Measurements from ENCODE around the gene CNOT6L.

The CNOT6L gene

GRCh38 chr4:77800483-77801259 lies 18.5 kb downstream of the CNOT6L start:
- Histone ChIP-seq H3K79me2 (ENCODE audit: control insufficient read depth, insufficient read depth, low read length, unreplicated experiment) (peaks cover 40% of the 10 kb centered on the region), H3K4me1 (ENCODE audit: control insufficient read depth, insufficient read depth, low read length, unreplicated experiment) (peaks cover 18% of the 10 kb centered on the region), H3K27ac (ENCODE audit: low read depth, low read length) (no peak overlapping the region), H3K36me3 (ENCODE audit: insufficient read depth, low read length) (no peaks in the 10 kb centered on the region), H2AFZ (ENCODE audit: low read length, unreplicated experiment) (no peak overlapping the region), H3K4me3 (ENCODE audit: low read depth, low read length) (no peak overlapping the region), H3K27me3 (ENCODE audit: insufficient read depth, low read length) (no peaks in the 10 kb centered on the region)

- H3K4me3 ChIP-seq (ENCODE audit: low read depth, low read length), result no peak overlapping the region
- H3K27me3 ChIP-seq (ENCODE audit: insufficient read depth, low read length), result no peaks in the 10 kb centered on the region
- H3K36me3 ChIP-seq (ENCODE audit: insufficient read depth, low read length), result no peaks in the 10 kb centered on the region
- peaks cover 18% of the 10 kb centered on the region for H3K4me1 ChIP-seq (ENCODE audit: control insufficient read depth, insufficient read depth, low read length, unreplicated experiment)
- H3K27ac ChIP-seq (ENCODE audit: low read depth, low read length), result no peak overlapping the region
- peaks cover 38% of the 10 kb centered on the region for H3K79me2 ChIP-seq (ENCODE audit: control insufficient read depth, insufficient read depth, low read length, unreplicated experiment)
- no peak overlapping the region for H2AFZ ChIP-seq (ENCODE audit: low read length, unreplicated experiment)
Observed at GRCh38 chr4:77800077-77800476, 19.1 kb downstream of the CNOT6L start.

- Histone ChIP-seq H3K4me3 (ENCODE audit: low read depth, low read length) (no peak overlapping the region), H3K27ac (ENCODE audit: low read depth, low read length) (no peak overlapping the region), H3K27me3 (ENCODE audit: insufficient read depth, low read length) (no peaks in the 10 kb centered on the region), H3K4me1 (ENCODE audit: control insufficient read depth, insufficient read depth, low read length, unreplicated experiment) (peaks cover 15% of the 10 kb centered on the region), H3K36me3 (ENCODE audit: insufficient read depth, low read length) (no peaks in the 10 kb centered on the region), H3K79me2 (ENCODE audit: control insufficient read depth, insufficient read depth, low read length, unreplicated experiment) (peaks cover 36% of the 10 kb centered on the region), H2AFZ (ENCODE audit: low read length, unreplicated experiment) (no peak overlapping the region)
Observed at GRCh38 chr4:77798385-77798784, 20.8 kb downstream of the CNOT6L start.

DNA sequence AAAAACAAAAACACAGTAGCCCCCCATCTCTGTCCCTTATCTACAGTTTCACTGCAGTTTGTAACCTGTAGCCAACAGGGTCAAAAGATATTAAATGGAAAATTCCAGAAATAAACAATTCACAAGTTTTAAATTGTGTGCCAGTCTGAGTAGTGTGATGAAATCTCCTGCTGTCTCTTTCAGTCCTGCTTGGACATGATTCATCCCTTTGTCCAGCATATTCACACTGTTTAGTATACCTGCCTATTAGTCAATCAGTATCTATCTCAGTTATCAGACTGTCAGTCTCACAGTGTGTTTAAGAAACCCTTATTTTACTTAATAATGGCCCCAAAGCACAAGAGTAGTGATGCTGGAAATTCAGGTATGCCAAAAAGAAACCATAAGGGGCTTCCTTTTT lies 21.9 kb downstream of the CNOT6L start:
- H3K79me2 ChIP-seq (ENCODE audit: control insufficient read depth, insufficient read depth, low read length, unreplicated experiment), result peaks cover 36% of the 10 kb centered on the region
- H3K4me1 ChIP-seq (ENCODE audit: control insufficient read depth, insufficient read depth, low read length, unreplicated experiment), result peaks cover 15% of the 10 kb centered on the region

DNA sequence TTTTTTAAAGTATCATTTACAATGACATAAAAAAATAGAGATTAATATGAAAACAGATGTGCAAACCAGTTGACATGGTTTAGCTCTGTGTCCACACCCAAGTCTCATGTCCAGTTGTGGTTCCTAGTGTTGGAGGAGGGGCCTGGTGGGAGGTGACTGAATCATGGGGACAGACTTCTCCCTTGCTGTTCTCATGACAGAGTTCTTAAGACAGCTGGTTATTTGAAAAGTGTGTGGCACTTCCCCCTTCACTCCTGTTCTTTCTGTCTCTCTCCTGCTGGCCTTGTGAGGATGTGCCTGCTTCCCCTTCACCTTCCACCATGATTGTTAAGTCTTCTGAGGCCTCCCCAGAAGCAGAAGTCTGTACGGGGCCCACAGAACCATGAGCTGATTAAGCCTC lies 23.8 kb downstream of the CNOT6L start:
- Histone ChIP-seq H3K27me3 (ENCODE audit: insufficient read depth, low read length) (no peaks in the 10 kb centered on the region), H3K4me1 (ENCODE audit: control insufficient read depth, insufficient read depth, low read length, unreplicated experiment) (peaks cover 4% of the 10 kb centered on the region), H3K27ac (ENCODE audit: low read depth, low read length) (no peak overlapping the region), H3K36me3 (ENCODE audit: insufficient read depth, low read length) (no peaks in the 10 kb centered on the region), H3K4me3 (ENCODE audit: low read depth, low read length) (no peak overlapping the region), H3K79me2 (ENCODE audit: control insufficient read depth, insufficient read depth, low read length, unreplicated experiment) (peaks cover 40% of the 10 kb centered on the region), H2AFZ (ENCODE audit: low read length, unreplicated experiment) (no peak overlapping the region)

More for the DNA sequence above, 21.9 kb downstream of the CNOT6L start:
- no peak overlapping the region for H3K27ac ChIP-seq (ENCODE audit: low read depth, low read length)
- no peak overlapping the region for H2AFZ ChIP-seq (ENCODE audit: low read length, unreplicated experiment)
- no peak overlapping the region for H3K4me3 ChIP-seq (ENCODE audit: low read depth, low read length)
- H3K36me3 ChIP-seq (ENCODE audit: insufficient read depth, low read length), result no peaks in the 10 kb centered on the region
- H3K27me3 ChIP-seq (ENCODE audit: insufficient read depth, low read length), result no peaks in the 10 kb centered on the region

- no peaks in the 10 kb centered on the region for H3K4me1 ChIP-seq (ENCODE audit: control insufficient read depth, insufficient read depth, low read length, unreplicated experiment)
- no peak overlapping the region for H2AFZ ChIP-seq (ENCODE audit: low read length, unreplicated experiment)
- no peaks in the 10 kb centered on the region for H3K36me3 ChIP-seq (ENCODE audit: insufficient read depth, low read length)
- peaks cover 18% of the 10 kb centered on the region for H3K79me2 ChIP-seq (ENCODE audit: control insufficient read depth, insufficient read depth, low read length, unreplicated experiment)
- H3K4me3 ChIP-seq (ENCODE audit: low read depth, low read length), result no peak overlapping the region
- no peak overlapping the region for H3K27ac ChIP-seq (ENCODE audit: low read depth, low read length)
- H3K27me3 ChIP-seq (ENCODE audit: insufficient read depth, low read length), result no peaks in the 10 kb centered on the region
Observed at GRCh38 chr4:77790146-77790545, 29.0 kb downstream of the CNOT6L start.

DNA sequence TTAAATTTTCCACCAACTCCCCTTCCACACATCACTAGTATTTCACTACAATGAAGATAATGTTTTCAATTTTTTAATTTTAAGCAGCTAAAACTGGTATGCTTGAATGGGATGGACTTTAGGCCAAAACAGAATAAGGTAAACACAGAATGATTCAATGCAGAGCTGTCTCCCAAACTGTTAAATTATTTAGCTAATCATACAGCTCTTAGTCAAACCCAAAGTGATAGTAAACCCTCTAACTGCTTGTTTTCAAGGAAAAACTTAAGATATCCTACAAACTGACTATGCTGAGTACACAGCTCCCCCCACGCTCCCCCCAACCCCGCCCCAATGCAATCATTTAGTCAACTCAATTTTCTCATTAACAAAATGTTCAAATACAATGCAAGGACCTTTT lies 30.2 kb downstream of the CNOT6L start:
- no peak overlapping the region for H3K27ac ChIP-seq (ENCODE audit: low read depth, low read length)
- no peaks in the 10 kb centered on the region for H3K4me1 ChIP-seq (ENCODE audit: control insufficient read depth, insufficient read depth, low read length, unreplicated experiment)
- peaks cover 15% of the 10 kb centered on the region for H3K79me2 ChIP-seq (ENCODE audit: control insufficient read depth, insufficient read depth, low read length, unreplicated experiment)
- no peaks in the 10 kb centered on the region for H3K36me3 ChIP-seq (ENCODE audit: insufficient read depth, low read length)
- H3K27me3 ChIP-seq (ENCODE audit: insufficient read depth, low read length), result no peaks in the 10 kb centered on the region
- no peak overlapping the region for H2AFZ ChIP-seq (ENCODE audit: low read length, unreplicated experiment)
- H3K4me3 ChIP-seq (ENCODE audit: low read depth, low read length), result no peak overlapping the region

GRCh38 chr4:77787969-77788368 lies 31.2 kb downstream of the CNOT6L start:
- Histone ChIP-seq H3K36me3 (ENCODE audit: insufficient read depth, low read length) (no peaks in the 10 kb centered on the region), H2AFZ (ENCODE audit: low read length, unreplicated experiment) (no peak overlapping the region), H3K4me3 (ENCODE audit: low read depth, low read length) (no peak overlapping the region), H3K4me1 (ENCODE audit: control insufficient read depth, insufficient read depth, low read length, unreplicated experiment) (no peaks in the 10 kb centered on the region), H3K27ac (ENCODE audit: low read depth, low read length) (no peak overlapping the region), H3K79me2 (ENCODE audit: control insufficient read depth, insufficient read depth, low read length, unreplicated experiment) (peaks cover 14% of the 10 kb centered on the region), H3K27me3 (ENCODE audit: insufficient read depth, low read length) (no peaks in the 10 kb centered on the region)

DNA sequence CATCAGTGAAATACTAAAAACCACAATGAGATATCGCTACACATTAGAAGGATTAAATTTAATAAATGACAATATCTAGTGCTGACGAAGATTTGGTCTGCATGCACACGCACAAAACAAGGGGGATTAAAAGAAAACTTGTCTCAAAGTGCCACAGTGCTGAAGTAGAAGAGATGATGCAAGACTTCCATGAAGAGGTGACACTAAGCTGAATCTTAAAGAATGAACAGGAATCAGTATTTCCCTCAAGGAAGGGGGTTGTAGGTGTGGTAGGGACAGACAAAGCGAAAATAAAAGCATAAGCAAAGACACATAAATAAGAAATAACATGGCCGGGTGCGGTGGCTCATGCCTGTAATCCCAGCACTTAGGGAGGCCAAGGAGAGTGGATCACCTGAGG lies 33.5 kb downstream of the CNOT6L start:
- Histone ChIP-seq H3K27me3 (ENCODE audit: insufficient read depth, low read length) (no peaks in the 10 kb centered on the region), H3K4me1 (ENCODE audit: control insufficient read depth, insufficient read depth, low read length, unreplicated experiment) (no peaks in the 10 kb centered on the region), H3K36me3 (ENCODE audit: insufficient read depth, low read length) (no peaks in the 10 kb centered on the region), H2AFZ (ENCODE audit: low read length, unreplicated experiment) (no peak overlapping the region), H3K4me3 (ENCODE audit: low read depth, low read length) (no peak overlapping the region), H3K79me2 (ENCODE audit: control insufficient read depth, insufficient read depth, low read length, unreplicated experiment) (peaks cover 14% of the 10 kb centered on the region), H3K27ac (ENCODE audit: low read depth, low read length) (no peak overlapping the region)

- H3K4me1 ChIP-seq (ENCODE audit: control insufficient read depth, insufficient read depth, low read length, unreplicated experiment), result no peaks in the 10 kb centered on the region
- no peak overlapping the region for H3K27ac ChIP-seq (ENCODE audit: low read depth, low read length)
- no peaks in the 10 kb centered on the region for H3K36me3 ChIP-seq (ENCODE audit: insufficient read depth, low read length)
- no peaks in the 10 kb centered on the region for H3K27me3 ChIP-seq (ENCODE audit: insufficient read depth, low read length)
- peaks cover 19% of the 10 kb centered on the region for H3K79me2 ChIP-seq (ENCODE audit: control insufficient read depth, insufficient read depth, low read length, unreplicated experiment)
- no peak overlapping the region for H3K4me3 ChIP-seq (ENCODE audit: low read depth, low read length)
- no peak overlapping the region for H2AFZ ChIP-seq (ENCODE audit: low read length, unreplicated experiment)
Observed at GRCh38 chr4:77783895-77784294, 35.3 kb downstream of the CNOT6L start.

DNA sequence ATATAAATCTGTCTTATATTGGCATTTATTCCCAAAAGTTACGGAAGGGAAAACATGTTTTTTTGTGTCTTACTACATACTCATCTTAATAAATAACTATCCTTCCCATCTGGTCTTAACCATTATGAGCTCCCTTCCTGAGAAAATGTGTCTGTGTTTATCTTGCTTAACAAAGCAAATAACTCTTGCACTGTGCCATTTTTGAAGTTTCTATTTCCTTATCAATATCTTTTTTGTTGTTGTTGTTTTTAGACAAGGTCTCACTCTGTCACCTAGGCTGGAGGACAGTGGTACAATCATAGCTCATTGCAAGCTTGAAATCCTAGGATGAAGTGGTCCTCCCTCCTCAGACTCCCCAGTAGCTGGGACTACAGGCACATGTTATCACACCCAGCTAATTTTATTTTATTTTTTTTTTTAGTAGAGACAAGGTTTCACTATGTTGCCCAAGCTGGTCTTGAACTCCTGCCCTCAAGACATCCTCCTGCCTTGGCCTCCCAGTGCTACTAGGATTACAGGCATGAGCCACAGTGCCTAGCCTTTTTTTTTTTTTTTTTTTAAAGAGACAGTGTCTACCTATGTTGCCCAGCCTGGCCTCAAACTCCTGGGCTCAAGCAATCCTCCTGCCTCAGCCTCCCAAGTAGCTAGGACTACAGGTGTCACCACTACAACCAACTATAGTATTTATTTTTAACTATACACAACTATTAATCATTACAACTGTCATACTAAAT lies 36.9 kb downstream of the CNOT6L start:
- Histone ChIP-seq H3K27me3 (ENCODE audit: insufficient read depth, low read length) (no peaks in the 10 kb centered on the region), H3K79me2 (ENCODE audit: control insufficient read depth, insufficient read depth, low read length, unreplicated experiment) (peaks cover 23% of the 10 kb centered on the region), H3K4me3 (ENCODE audit: low read depth, low read length) (no peak overlapping the region), H3K36me3 (ENCODE audit: insufficient read depth, low read length) (no peaks in the 10 kb centered on the region), H2AFZ (ENCODE audit: low read length, unreplicated experiment) (no peak overlapping the region), H3K4me1 (ENCODE audit: control insufficient read depth, insufficient read depth, low read length, unreplicated experiment) (peaks cover 4% of the 10 kb centered on the region), H3K27ac (ENCODE audit: low read depth, low read length) (no peak overlapping the region)
